ENCODE measurements around the gene PRDM16.

Gene PRDM16

DNA sequence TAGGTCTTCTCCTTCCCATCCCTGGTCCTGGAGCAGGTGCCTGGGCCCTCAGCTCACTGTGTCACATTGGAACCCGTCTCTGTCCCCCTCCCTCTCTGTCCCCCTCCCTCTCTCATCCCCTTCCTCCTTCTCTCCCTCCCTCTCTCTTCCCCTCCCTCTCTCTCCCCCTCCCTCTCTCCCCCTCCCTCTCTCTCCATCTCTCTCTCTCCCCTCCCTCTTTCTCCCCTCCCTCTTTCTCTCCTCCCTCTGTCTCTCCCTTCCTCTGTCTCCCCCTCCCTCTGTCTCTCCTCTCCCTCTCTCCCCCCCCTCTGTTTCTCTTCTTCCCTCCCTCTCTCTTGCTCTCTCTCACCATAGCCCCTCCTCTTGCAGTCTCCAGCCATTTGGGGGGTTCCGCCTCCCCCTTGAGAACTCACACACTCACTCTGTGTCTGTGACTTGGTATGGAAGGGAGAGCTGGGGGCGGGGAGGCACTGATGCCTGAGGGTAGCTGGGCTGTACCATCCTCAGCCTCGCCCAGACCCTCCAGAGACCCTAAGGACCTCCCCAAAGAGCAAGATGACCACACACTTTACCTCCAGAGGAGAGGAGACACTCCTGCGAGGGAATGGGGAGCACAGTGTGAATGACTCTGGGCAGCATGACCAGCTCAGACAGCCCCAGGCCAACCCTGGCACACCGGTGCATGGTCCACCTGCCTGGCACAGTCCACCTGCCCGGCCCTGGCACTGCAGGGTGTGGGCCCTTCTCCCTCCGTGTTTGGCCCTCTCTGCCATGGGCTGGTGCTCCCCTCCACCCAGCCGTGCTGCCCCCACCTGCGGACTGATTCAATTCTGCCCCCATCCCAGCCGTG is 282.7 kb downstream of the PRDM16 start:
- no peak for DNase-seq

DNA sequence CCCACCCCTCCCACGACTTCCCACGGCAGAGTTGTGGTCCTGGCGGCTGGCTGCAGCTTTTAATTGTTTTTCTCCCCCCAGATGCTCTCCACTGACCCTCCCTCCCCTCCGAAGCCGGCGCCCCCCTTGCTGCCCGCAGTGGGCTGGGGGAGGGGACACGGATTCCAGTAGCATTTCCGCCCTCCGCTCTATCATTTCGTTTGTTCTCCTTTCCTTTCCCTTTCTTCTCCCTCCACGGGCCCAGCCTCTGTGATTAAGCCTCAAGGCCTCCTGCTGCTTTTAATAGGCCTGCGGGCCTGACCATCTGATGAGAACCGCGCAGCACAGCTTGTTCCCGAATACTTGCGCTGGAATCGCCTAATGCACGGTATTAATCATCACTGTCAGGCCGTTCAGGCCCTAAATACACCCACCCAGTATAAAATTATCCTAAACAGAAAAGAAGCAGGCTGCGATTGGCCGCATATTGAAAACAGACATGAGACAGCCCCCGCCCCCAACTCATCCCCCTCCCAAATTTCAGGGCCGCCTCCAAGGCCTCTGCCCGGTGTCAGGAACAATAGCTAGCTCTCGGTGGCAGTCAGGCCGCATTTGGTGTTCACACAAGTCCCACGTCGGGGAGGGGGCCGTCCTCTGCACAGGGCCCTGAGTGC is 283.4 kb downstream of the PRDM16 start:
- no peak for DNase-seq

DNA sequence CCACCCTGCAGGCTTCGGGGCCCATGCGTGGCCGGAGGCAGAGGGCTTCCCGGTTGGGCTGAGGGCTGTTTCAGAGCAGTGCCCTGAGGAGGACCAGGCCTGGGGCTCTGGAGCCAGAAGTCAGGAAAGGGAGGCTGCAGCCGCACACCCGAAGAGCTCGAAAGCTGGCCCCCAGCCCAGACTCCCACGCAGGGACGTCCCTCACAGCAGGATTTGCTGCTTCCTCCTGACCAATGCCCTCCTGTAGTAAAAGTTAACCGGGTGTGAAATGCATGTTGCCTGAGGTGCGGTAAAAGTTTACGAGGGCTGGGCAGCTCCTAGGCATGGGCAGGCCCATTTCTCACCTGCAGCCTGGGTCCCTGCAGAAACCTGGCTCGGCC is 283.9 kb downstream of the PRDM16 start:
- no peak for DNase-seq

- DNase-seq: no peak
Measured at GRCh38 chr1:3353876-3354275, 284.9 kb downstream of the PRDM16 start.

DNA sequence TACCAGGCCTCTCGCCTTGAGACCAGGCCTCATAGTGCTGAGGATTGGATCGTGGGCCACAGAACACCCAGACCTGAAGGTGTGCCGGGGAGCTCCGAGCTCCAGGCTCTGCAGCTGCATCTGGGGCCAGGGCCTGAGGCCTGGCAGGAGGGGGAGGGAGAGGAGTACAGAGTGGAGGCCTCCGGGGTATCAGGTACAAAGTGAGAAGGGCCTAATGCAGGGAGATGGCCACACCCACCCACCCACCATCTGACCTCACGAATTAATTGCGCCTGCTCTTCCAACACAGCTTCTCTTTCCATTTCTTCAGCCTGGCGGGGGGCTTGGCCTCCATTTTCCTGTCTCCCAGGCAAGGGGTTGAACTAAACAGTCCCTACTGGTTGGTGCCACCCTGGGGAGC is 286.1 kb downstream of the PRDM16 start:
- DNase-seq: no peak

DNA sequence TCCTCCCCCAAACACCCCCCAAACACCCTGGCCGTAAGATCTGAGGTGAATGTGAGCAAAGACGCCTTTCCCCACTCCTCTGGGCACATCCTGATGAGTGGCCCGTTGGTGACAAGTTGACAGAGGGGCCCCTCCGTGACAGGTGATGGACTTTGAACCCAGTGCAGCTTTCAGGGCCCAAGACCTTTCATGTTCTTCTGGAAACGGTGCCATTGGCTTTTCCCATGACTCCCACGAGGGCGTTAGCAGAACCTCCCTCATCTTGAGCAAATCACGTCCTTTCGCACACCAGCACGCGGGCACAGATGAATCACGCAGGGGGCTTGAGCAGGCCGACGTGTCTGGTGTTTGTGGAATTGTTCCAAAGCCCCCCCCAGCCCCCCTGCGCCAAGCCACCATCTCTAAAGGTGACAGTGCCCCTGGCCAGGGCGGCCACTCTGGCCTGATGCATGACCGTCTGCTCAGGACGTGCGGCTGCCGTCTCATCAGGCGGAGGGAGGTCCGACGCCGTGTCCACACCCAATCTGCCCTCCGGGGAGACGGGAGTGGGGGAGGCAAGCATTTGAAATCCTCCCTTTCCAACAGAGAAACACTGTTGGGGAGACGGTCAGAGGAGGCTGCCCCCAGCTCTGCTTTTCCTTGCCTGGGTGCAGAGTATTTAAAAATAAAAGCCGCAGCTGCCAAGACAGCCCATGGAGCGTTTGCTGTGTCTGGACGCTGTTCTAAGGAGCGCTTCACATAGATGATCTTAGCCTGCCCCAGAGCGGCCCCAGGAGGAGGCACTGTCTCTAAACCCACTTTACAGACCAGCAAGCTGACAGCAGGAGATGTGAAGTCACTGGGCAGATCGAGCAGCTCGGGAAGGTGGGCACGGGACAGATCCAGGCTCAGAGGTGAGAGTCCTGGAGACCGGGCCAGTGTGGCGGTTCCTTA is 287.2 kb downstream of the PRDM16 start:
- no peak for DNase-seq

DNA sequence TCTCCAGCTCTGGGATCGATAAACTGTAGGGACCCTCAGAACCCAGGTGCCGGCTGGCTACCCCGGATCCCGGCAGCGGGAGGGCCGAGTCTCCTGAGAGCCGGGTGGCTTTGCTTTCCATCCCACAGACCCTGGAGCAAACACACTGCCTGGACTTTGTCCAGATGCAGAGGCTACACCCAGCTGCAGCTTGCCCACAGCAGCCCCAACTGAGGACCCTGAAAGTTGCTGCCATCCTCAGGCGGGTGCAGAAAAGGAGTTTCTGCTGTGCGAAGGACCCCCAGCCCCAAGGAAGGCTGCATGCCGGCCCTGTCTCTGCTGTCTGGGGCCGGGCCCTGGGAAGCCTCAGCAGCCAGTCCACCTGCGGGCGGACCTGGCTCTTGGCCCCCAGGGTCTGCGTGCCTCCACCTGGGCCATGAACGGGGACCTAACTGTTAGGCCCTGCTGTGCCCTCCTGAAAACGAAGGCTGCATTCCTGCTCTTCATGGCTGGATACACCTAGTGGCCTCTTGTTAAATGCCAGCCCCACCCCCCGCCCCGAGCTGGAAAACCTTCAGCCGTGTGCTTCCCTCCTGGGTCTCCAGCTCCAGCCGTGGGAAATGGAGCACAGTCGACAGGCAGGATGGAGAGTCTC is 287.9 kb downstream of the PRDM16 start:
- DNase-seq: no peak

GRCh38 chr1:3357526-3358297 is 288.7 kb downstream of the PRDM16 start:
- no peak for DNase-seq

DNA sequence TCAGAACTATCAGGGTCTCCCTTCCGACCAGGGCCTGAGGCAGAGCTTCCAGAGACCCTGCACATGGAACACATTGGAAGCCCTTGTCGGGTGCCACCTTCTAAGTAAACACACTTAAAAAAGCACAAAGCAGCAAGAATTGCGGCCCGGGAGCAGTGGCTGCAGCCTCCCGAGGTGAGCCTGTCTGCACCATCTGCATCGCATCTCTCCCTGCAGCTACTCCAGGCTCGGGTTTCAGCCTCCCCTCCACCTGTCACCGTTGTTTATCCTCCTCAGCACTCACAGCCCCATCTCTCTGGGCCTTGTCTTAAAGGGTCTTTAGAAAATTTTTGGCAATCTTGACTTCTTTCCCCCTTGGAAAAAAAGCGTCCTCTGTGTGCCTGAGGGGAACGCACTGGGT is 290.3 kb downstream of the PRDM16 start:
- no peak for DNase-seq

GRCh38 chr1:3359756-3360440 is 290.9 kb downstream of the PRDM16 start:
- DNase-seq: no peak

DNA sequence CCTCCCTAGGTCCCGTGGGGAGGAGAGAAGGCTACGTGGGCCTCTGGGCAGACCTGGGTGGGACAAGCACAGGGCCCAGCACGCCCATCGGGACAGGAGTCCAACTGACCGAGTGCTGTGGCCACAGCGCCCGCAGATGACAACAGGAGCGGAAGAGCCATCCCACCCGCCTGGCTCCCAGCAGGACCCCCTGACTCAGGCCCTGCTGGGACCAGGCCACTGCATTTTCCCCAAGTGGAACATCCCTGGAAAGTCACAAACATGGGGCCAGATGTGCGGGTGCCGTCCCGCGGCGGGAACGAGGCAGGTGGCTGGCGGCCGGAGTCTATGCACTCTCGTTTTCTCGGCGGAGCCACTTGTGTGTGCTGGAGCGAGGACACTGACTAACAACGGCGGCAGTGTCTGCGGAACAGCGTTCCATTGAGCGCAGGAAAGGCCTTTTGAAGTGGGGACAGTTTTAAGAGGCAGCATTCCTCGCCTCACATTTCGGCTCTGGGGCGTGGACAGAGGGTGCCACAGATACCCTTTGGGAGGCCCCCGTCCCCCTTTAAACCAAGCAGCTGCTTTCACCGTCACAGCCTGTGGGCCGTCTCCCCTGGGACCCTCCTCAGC is 291.7 kb downstream of the PRDM16 start:
- DNase-seq: no peak

GRCh38 chr1:3363023-3363422 is 294.0 kb downstream of the PRDM16 start:
- no peak for DNase-seq

DNA sequence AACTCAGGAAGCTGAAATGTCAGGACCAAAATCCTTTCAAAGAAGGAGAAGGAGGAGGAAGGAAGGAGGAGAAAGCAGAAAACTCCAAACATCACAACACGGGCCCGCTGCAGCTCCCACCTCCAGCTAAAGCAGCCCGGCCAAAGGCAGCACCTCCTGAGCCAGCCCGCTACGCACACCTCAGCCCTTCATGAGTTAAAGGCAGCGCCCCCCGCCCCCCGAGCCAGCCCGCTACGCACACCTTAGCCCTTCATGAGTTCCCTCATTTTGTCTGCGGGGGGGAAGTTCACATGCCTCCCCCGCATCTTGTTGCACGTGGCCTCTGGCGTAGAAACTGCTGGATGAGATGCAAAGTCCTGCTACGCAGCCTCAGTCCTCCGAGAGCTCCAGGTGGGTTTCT is 294.8 kb downstream of the PRDM16 start:
- DNase-seq: no peak

DNA sequence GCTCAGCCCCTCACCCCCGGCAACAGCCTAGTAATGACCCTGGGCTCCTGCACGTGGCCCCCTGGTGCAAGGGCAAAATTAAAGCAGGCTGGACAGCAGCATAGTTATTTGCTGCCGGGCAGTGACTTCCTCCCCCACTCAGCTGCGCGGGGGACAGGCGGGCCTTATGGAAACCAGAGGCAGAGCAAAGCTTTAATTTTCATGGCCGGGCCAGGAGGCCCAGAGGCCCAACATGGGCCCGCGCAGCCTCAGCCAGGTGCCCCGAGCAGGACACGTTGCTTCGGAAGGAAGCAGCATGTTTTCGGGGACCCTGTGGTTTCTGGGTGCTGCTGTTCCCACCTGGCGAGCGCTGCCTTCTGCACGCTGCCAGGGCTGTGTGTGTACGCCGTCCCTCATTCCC is 295.5 kb downstream of the PRDM16 start:
- DNase-seq: no peak

DNA sequence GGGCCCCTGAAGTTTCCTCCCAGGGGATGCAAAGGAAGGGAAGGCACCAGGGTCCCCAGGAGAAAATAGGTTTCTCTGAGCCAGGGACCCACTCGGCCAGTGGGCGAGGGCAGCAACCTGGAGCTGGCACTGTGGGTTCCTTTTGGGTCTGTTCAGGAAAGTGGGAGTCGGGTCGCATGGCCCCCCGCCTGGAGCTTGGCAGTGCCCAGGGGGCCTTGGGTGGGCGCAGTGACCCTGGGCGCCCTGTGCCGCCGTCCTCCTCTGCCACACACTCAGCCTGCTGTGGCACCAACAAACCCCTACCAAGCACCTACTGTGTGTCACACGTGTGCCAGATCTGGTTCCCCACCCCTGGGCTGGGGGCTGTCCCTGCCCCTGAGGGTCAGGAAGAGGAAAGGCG is 296.0 kb downstream of the PRDM16 start:
- no peak for DNase-seq

DNA sequence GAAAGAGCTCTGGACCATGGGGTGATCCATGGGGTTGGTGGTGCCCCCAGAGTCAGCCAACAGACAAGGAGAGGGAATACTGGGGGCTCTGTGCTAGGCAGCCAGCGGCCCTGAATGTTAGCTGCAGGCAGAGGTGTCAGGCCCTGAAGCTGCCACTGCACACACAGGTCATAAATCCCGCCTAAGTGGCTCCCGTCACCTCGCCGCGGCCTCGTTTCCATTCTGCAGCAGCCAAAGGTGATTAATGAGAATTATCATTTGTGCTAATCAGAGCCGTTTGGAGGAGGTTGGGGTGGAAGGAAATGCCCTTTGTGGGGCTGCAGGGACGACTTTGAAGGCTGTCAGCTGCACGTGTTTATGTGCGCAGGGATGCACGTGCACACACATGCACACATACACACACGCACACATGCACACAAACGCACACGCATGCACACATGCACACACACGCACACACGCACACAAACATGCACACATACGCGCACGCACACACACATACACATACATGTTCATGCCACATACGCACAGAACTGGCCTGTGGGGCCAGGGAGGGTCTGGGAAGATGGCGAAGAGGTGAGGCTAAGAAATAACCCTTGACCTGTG is 296.6 kb downstream of the PRDM16 start:
- no peak for DNase-seq

DNA sequence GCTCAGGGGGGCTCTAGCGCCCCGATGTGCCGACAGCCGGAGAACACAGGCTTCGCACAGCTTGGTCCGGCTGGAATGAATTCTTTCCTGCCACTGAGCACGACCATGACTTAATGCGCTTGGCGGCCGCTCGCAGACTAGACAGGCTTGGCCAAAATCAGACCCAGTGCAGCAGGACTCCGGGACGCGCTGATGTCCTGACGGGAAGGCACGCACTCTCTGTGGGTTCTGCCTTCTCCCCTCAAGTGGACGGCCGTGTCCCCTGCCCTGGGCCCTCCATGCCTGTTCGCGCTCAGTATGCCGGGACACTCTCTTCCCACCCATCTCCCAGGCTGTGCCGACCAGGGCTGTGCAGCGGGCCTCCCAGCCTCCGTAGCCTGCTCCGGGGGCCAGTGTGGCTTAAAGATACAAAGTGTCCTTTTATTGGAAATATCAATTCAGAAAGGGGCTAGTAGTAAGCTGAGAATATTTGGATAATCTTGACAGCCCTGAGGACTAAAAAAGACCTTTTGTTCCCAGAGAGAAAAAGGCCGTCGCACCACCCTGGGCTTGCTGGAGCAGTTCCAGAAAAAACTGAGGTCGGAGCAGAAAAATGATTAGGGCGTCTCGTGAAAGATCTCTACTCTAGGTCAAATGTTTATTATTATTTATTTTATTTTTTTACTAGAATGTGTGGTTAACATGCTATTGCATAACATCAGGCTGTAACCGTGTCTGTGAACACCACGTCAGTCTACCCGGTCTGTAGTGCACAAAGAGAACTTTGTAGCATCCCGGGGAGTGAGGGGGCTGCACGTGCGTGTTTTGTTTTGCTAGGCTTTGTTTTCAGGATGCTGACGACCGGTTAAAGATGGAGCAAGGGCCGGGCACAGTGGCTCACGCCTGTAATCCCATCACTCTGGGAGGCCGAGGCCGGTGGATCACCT is 297.4 kb downstream of the PRDM16 start:
- no peak for DNase-seq

- DNase-seq: no peak
Measured at GRCh38 chr1:3367376-3367775, 298.4 kb downstream of the PRDM16 start.

GRCh38 chr1:3368059-3368458 is 299.1 kb downstream of the PRDM16 start:
- DNase-seq: no peak
